Vagina (tissue), 2 donors: ENCODE results near the gene LITAFD. TPM values are rescaled to one million over a fixed set of nuclear protein-coding genes. Genes with fewer than 3 reads are reported as not detected.

Source experiments
- DNase-seq, 2 donors: peaks; one replicate each; pipeline ENCODE4 v3.0.0-alpha.2; 2017; ENCODE audit errors: extremely low spot score in 2 of 2
- H3K27ac ChIP-seq: fragments of 200-600 bp; sonication (generic); one replicate; pipeline ENCODE4 v1.5.1; 2019
- H3K27me3 ChIP-seq: fragments of 200-600 bp; sonication (generic); one replicate; pipeline ENCODE4 v1.5.1; 2019
- H3K36me3 ChIP-seq, 2 donors: fragments of 200-600 bp; sonication (generic); one replicate each; pipeline ENCODE4 v1.5.1; 2017 to 2019
- H3K4me1 ChIP-seq: fragments of 200-600 bp; sonication (generic); one replicate; pipeline ENCODE4 v1.5.1; 2019
- H3K4me3 ChIP-seq, 2 donors: fragments of 200-600 bp; sonication (generic); 1 replicate in 1 of 2; 2 replicates in 1 of 2; pipeline ENCODE4 v1.5.1; 2016 to 2019
- H3K9me3 ChIP-seq: fragments of 200-600 bp; sonication (generic); one replicate; pipeline ENCODE4 v1.5.1; 2019
- POLR2A ChIP-seq, 2 donors: fragments of 450-650 bp; IDR thresholded peaks; one replicate each; pipeline ENCODE4 v1.6.1; 2017; ENCODE audit warnings: antibody characterized with exemption in 2 of 2, mild to moderate bottlenecking in 2 of 2, moderate library complexity in 2 of 2
- POLR2AphosphoS5 ChIP-seq, 2 donors: sonication (generic); formaldehyde crosslinking; IDR thresholded peaks; one replicate each; pipeline ENCODE4 v1.9.0; 2017; ENCODE audit warnings: antibody characterized with exemption in 2 of 2, mild to moderate bottlenecking in 2 of 2, low read depth in 1 of 2; ENCODE audit not compliant: insufficient read depth in 1 of 2
- intact Hi-C: fragments of 100-400 bp; cut with DNase I; formaldehyde crosslinking; loops from one replicate; pipeline ENCODE4 v1.15.1; 2023
- total RNA-seq: library from RNA; depleted of rRNA; stranded (reverse); fragments of >200 nt; gene quantifications from one replicate; pipeline ENCODE4 v1.2.3, GENCODE V29; 2016
- TF ChIP-seq, protein P1 (sequence below), 3 experiments: fragments of 450-650 bp in 2 of 3; fragments of 200-600 bp in 1 of 3; sonication (generic) in 1 of 3; IDR thresholded peaks; one replicate each; pipeline ENCODE4 v1.5.1; 2017 to 2019; ENCODE audit warnings: antibody characterized with exemption in 3 of 3, mild to moderate bottlenecking in 2 of 3, moderate library complexity in 2 of 3

LITAFD gene
- total RNA-seq, 1 donor from 2014 or later, result not detected

DNA sequence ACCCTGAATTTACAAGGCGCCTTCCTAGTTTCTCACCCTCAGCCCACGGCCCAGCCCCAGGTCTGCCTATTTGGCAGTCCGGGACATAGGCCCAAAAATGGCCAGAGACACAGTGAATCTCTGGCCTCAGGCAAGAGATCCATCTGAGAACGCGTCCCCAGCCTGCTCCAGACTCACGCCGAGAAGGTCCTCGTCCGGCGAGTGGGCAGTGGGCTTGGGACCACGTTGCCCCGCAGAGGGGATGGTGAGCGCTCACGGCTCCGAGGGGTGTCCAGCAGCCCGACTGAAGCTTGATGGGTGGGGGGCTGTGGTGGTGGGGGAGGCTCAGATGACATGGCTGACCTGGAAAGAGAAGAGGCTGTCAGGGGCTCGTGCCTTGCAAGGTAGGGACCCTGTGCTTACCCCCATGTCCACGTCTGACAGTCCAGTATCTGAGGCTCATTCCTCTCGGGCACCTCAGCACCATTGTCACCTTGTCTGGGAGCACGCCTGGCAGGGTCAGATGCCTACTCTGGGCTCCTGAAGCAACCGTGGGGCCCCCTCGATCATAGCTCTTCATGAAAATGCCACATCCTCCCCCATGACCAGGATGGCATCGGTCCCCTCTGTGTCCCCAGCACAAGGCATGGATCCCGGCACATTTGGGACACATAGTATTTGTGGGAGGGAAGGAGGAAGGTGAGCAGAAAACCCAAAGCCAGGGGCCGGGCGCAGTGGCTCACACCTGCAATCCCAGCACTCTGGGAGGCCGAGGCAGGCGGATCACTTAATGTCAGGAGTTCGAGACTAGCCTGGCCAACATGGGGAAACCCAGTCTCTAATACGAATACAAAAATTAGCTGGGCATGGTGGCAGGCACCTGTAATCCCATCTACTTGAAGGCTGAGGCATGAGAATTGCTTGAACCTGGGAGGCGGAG, 22.9 kb upstream of the LITAFD start:
- peaks cover 0 to 43% of the 10 kb centered on the region in 2 donors for H3K36me3 ChIP-seq
- peak overlapping the region; percentile 62 for H3K27ac ChIP-seq
- intact Hi-C loops, result no loop called here
- DNase-seq, result no peak
- no peaks in the 10 kb centered on the region for H3K9me3 ChIP-seq
- no peaks in the 10 kb centered on the region for H3K27me3 ChIP-seq
- TF ChIP-seq POLR2AphosphoS5 (IDR thresholded peaks at IDR 0.05; ENCODE audit: insufficient read depth in 1 of 2, low read depth in 1 of 2), result no peak
- TF ChIP-seq, protein P1, sequence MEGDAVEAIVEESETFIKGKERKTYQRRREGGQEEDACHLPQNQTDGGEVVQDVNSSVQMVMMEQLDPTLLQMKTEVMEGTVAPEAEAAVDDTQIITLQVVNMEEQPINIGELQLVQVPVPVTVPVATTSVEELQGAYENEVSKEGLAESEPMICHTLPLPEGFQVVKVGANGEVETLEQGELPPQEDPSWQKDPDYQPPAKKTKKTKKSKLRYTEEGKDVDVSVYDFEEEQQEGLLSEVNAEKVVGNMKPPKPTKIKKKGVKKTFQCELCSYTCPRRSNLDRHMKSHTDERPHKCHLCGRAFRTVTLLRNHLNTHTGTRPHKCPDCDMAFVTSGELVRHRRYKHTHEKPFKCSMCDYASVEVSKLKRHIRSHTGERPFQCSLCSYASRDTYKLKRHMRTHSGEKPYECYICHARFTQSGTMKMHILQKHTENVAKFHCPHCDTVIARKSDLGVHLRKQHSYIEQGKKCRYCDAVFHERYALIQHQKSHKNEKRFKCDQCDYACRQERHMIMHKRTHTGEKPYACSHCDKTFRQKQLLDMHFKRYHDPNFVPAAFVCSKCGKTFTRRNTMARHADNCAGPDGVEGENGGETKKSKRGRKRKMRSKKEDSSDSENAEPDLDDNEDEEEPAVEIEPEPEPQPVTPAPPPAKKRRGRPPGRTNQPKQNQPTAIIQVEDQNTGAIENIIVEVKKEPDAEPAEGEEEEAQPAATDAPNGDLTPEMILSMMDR (IDR thresholded peaks at IDR 0.05), result no peak
- no peak for TF ChIP-seq POLR2A (IDR thresholded peaks at IDR 0.05)
- no peak overlapping the region for H3K4me3 ChIP-seq
- H3K4me1 ChIP-seq, result peaks cover 61% of the 10 kb centered on the region

DNA sequence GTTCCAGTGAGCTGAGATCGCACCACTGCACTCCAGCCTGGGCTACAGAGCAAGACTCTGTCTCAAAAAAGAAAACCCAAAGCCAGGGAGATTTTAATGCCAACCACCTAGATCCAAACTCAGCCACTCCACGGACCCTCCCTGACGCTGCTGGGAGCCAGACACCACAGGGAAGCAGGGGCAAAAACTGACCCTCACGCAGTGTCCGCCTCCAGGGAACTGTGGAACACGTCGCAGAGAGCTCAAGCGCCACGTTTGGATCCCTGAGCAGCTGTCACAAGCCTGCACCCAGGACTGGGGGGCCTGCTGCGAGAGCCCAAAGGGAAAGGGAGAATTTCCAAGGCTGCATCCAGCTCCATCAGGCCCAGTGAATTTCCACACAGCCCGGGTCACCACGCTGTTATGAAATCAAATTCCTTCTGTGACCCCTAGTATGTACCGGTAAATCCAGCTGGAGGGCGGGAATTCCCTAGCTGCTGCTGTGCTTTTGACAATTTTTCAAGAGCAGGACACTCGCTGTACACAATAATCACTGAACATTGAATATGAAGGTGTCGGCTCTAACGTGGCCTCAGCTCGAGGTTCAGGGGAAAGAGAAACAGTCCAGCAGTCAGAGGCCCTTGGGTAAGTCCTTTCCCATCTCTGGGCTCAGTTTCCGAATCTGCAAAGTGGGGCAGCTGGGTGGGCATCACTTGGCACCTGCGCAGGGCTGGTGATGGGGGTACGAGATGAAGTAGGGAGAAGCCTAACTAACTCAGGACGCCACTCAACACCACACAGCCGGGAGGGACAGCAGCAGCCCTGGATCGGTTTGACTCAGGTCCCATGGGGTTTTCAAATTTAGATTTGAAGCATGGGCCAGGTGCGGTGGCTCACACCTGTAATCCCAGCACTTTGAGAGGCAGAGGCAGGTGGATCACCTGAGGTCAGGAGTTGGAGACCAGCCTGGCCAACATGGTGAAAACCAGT, 22.0 kb upstream of the LITAFD start:
- peaks cover 0 to 33% of the 10 kb centered on the region in 2 donors for H3K36me3 ChIP-seq
- peak overlapping the region; percentile 62 for H3K27ac ChIP-seq
- intact Hi-C loops, result no loop called here
- no peak for DNase-seq
- H3K4me1 ChIP-seq, result peaks cover 71% of the 10 kb centered on the region
- peak; percentile 18 to 58 for TF ChIP-seq POLR2AphosphoS5 (IDR thresholded peaks at IDR 0.05; ENCODE audit: insufficient read depth in 1 of 2, low read depth in 1 of 2)
- no peak for TF ChIP-seq POLR2A (IDR thresholded peaks at IDR 0.05)
- TF ChIP-seq, protein P1 (IDR thresholded peaks at IDR 0.05), result no peak
- H3K9me3 ChIP-seq, result no peaks in the 10 kb centered on the region
- H3K4me3 ChIP-seq, result no peak overlapping the region
- no peaks in the 10 kb centered on the region for H3K27me3 ChIP-seq

DNA sequence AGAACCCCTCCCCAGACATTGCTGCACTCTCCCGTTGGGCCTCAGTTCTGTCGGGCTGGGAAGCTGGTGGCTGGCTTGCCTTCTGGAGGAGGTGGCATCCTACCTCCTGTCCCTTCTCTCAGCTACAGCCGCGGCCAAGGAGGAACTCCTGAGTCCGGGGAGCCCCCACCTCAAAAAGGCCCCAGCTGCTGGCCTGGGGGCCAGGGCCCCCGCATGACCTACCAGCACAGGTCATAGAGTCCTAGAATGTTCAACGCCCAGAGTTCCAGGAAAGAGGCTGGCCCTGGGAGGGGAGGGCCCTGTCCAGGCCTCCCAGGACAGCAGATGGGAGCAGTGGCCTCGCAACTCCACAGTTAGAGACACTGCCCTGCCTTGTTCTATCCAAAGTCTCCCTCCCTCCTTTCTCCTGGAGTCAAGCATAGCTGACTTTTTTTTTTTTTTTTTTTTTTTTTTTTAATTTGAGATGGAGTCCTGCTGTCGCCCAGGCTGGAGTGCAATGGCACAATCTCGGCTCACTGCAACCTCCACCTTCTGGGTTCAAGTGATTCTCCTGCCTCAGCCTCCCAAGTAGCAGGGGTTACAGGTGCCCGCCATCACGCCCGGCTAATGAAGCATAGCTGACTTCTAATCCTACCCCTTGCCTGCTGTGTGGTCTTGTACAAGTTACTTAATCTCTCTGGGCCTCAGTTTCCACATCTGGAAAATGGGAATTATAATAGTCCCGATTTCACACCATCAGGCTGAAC, 20.4 kb upstream of the LITAFD start:
- H3K4me1 ChIP-seq, result peaks cover 83% of the 10 kb centered on the region
- H3K27ac ChIP-seq, result peak overlapping the region; percentile 62
- H3K27me3 ChIP-seq, result no peaks in the 10 kb centered on the region
- TF ChIP-seq, protein P1 (IDR thresholded peaks at IDR 0.05), result no peak
- TF ChIP-seq POLR2A (IDR thresholded peaks at IDR 0.05), result no peak
- peak in 1 of 2 donors; percentile 44 for TF ChIP-seq POLR2AphosphoS5 (IDR thresholded peaks at IDR 0.05; ENCODE audit: insufficient read depth in 1 of 2, low read depth in 1 of 2)
- intact Hi-C loops, result no loop called here
- DNase-seq, result no peak
- peaks cover 0 to 18% of the 10 kb centered on the region in 2 donors for H3K36me3 ChIP-seq
- H3K9me3 ChIP-seq, result no peaks in the 10 kb centered on the region
- H3K4me3 ChIP-seq, result no peak overlapping the region

DNA sequence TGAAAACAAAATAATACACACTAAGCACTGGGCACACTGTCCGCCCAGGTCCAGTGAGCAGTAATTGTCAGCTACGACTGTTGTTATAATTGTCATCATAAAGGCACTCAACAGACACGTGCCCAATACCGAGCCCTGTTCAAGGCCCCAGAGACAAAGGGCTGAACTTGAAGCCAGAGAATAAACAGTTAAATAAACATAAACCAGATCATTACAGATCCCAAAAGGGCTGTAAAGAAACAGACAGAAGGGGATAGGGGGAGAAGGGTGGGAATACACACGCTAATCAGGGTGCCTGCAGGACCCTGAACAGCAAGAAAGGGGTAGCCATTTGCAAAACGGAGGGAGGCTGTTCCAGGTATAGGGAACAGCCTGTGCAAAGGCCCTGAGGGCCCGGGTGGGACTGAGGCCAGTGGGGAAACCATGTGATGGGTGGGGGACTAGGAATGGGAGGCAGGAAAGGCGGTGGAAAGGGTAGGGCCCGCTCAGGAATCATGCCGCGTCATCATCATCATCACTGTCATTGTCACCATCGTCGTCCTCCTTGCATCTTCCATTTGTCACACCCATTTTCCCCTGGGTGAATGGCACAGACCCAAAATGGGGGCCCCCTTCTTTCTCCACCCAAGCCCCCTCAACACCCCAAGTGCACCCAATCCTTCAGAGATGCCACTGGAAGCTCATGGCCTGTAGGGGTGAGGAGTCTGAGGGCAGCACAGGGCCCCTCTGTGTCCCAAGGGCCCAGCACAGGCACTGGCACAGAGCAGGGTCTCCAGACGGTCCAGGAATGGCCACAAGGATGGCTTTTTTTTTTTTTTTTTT, 19.6 kb upstream of the LITAFD start:
- no peak overlapping the region for H3K4me3 ChIP-seq

More for the DNA sequence above, 19.6 kb upstream of the LITAFD start:
- Histone ChIP-seq H3K9me3 (no peaks in the 10 kb centered on the region), H3K4me1 (peaks cover 89% of the 10 kb centered on the region), H3K36me3 (peaks cover 0 to 15% of the 10 kb centered on the region in 2 donors), H3K27me3 (no peaks in the 10 kb centered on the region), H3K27ac (peak overlapping the region; percentile 86)
- intact Hi-C loops, result no loop called here
- no peak for TF ChIP-seq POLR2A (IDR thresholded peaks at IDR 0.05)
- TF ChIP-seq, protein P1 (IDR thresholded peaks at IDR 0.05), result no peak
- no peak for TF ChIP-seq POLR2AphosphoS5 (IDR thresholded peaks at IDR 0.05; ENCODE audit: insufficient read depth in 1 of 2, low read depth in 1 of 2)
- DNase-seq, result no peak
